Liver (tissue), 9 donors: ENCODE measurements around the gene TMUB1. TPM values are rescaled to one million over a fixed set of nuclear protein-coding genes. Genes with fewer than 3 reads are reported as not detected.
A peak's percentile ranks its signal among the peaks of the same experiment; 100 is the strongest.

Experiments
- DNase-seq: peaks from one replicate; pipeline ENCODE4 v3.0.0-alpha.2; 2017; ENCODE audit warnings: low spot score
- H3K27ac ChIP-seq, 2 donors: one replicate each; pipeline ENCODE4 v1.7.0; 2013; ENCODE audit warnings: inconsistent platforms in 2 of 2, low read length in 2 of 2, control low read depth in 1 of 2, low read depth in 1 of 2, mild to moderate bottlenecking in 1 of 2
- H3K27me3 ChIP-seq, 4 donors: one replicate each; pipeline versions ENCODE4 v1.6.1 to v1.7.0; 2013; ENCODE audit warnings: low read length in 3 of 4, inconsistent platforms in 1 of 4, mild to moderate bottlenecking in 1 of 4, moderate library complexity in 1 of 4; ENCODE audit not compliant: control insufficient read depth in 4 of 4, insufficient read depth in 4 of 4
- H3K36me3 ChIP-seq, 4 donors: one replicate each; pipeline versions ENCODE4 v1.6.1 to v1.7.0; 2013; ENCODE audit warnings: low read length in 3 of 4, mild to moderate bottlenecking in 3 of 4, low read depth in 1 of 4, moderate library complexity in 1 of 4; ENCODE audit not compliant: control insufficient read depth in 4 of 4, insufficient read depth in 3 of 4
- H3K4me1 ChIP-seq, 4 donors: one replicate each; pipeline versions ENCODE4 v1.6.1 to v1.7.0; 2013; ENCODE audit warnings: low read length in 3 of 4, mild to moderate bottlenecking in 3 of 4, moderate library complexity in 1 of 4; ENCODE audit not compliant: control insufficient read depth in 4 of 4, insufficient read depth in 4 of 4
- H3K4me3 ChIP-seq, 3 donors: one replicate each; pipeline versions ENCODE4 v1.6.1 to v1.7.0; 2013; ENCODE audit warnings: low read length in 3 of 3, control low read depth in 1 of 3, low read depth in 1 of 3, mild to moderate bottlenecking in 1 of 3
- H3K9ac ChIP-seq, 2 donors: one replicate each; pipeline ENCODE4 v1.7.0; 2013; ENCODE audit warnings: low read length in 2 of 2, mild to moderate bottlenecking in 2 of 2, moderate library complexity in 2 of 2, control low read depth in 1 of 2, low read depth in 1 of 2
- H3K9me3 ChIP-seq, 4 donors: one replicate each; pipeline versions ENCODE4 v1.6.1 to v1.7.0; 2013; ENCODE audit warnings: low read length in 3 of 4; ENCODE audit not compliant: control insufficient read depth in 4 of 4
- CTCF ChIP-seq: fragments of 150-350 bp; IDR thresholded peaks from 2 replicates; pipeline ENCODE4 v1.5.1; 2017; ENCODE audit warnings: improper control_type of control experiment, low read depth, low read length; ENCODE audit not compliant: missing input control
- FOXA1 ChIP-seq: IDR thresholded peaks from 2 replicates; pipeline ENCODE4 v1.6.1; 2016; ENCODE audit warnings: antibody characterized with exemption
- FOXA2 ChIP-seq: IDR thresholded peaks from 2 replicates; pipeline ENCODE4 v1.6.1; 2016; ENCODE audit warnings: antibody characterized with exemption
- GABPA ChIP-seq, 2 donors: IDR thresholded peaks in 1 of 2; conservative IDR thresholded peaks in 1 of 2; 2 replicates each; pipeline ENCODE4 v1.6.1; 2016; ENCODE audit warnings: antibody characterized with exemption in 2 of 2, mild to moderate bottlenecking in 1 of 2, moderate library complexity in 1 of 2
- HNF4A ChIP-seq, 2 donors: conservative IDR thresholded peaks; 2 replicates each; pipeline ENCODE4 v1.6.1; 2016; ENCODE audit warnings: antibody characterized with exemption in 2 of 2, mild to moderate bottlenecking in 2 of 2
- HNF4G ChIP-seq: IDR thresholded peaks from 2 replicates; pipeline ENCODE4 v1.6.1; 2016; ENCODE audit warnings: antibody characterized with exemption
- JUND ChIP-seq, 2 donors: IDR thresholded peaks; 2 replicates each; pipeline ENCODE4 v1.6.1; 2016; ENCODE audit warnings: antibody characterized with exemption in 2 of 2
- NR2F2 ChIP-seq: IDR thresholded peaks from 2 replicates; pipeline ENCODE4 v1.6.1; 2016; ENCODE audit warnings: antibody characterized with exemption
- RAD21 ChIP-seq, 2 donors: IDR thresholded peaks; 2 replicates each; pipeline ENCODE4 v1.6.1; 2016; ENCODE audit warnings: antibody characterized with exemption in 2 of 2, mild to moderate bottlenecking in 2 of 2
- REST ChIP-seq: IDR thresholded peaks from 2 replicates; pipeline ENCODE4 v1.6.1; 2016; ENCODE audit warnings: antibody characterized with exemption, mild to moderate bottlenecking
- SP1 ChIP-seq: IDR thresholded peaks from 2 replicates; pipeline ENCODE4 v1.6.1; 2018; ENCODE audit warnings: antibody characterized with exemption, mild to moderate bottlenecking
- WGBS: extraction: QIAGEN DNeasy Blood & Tissue Kit; methylation state at CpG from one replicate; pipeline ENCODE4 v1.1.7; 2013; 5-methylcytosine and 5-hydroxymethylcytosine counted together
- polyA plus RNA-seq, 2 donors: library from polyadenylated mRNA; stranded (reverse) in 1 of 2; unstranded in 1 of 2; fragments of 200-250 nt in 1 of 2; fragments of >200 nt in 1 of 2; fragmentation: Nextera tagmentation in 1 of 2; extraction: Ambion mirVana in 1 of 2; gene quantifications; one replicate each; pipeline versions ENCODE4 v1.2.1 to v1.2.3, GENCODE V29; 2013 to 2015
- total RNA-seq, 2 donors: library from RNA; depleted of rRNA; stranded (reverse); fragments of >200 nt; gene quantifications; one replicate each; pipeline ENCODE4 v1.2.3, GENCODE V29; 2014
- donor health status: healthy.
- donor health status: healthy.
- donor health status: healthy.
- donor health status: healthy.
- donor health status: healthy.

TMUB1 gene
- total and polyA plus RNA-seq, 4 donors, result 15.1 to 51.7 (median 30.5) TPM

- Histone ChIP-seq H3K36me3 (peaks cover 0 to 2% (median 0%) of the 10 kb centered on the region in 4 donors), H3K27me3 (no peaks in the 10 kb centered on the region), H3K9me3 (no peaks in the 10 kb centered on the region), H3K27ac (no peak overlapping the region), H3K4me1 (peaks cover 10 to 42% (median 30%) of the 10 kb centered on the region in 4 donors), H3K9ac (no peak overlapping the region), H3K4me3 (no peak overlapping the region)
- no peak for DNase-seq
- TF ChIP-seq REST, result no peak
- TF ChIP-seq FOXA1, result no peak
- no peak for TF ChIP-seq FOXA2
- no peak for TF ChIP-seq SP1
- TF ChIP-seq GABPA (IDR thresholded peaks at IDR 0.05 in 1 of 2, conservative IDR thresholded peaks at IDR 0.05 in 1 of 2), result no peak
- TF ChIP-seq RAD21 (IDR thresholded peaks at IDR 0.05), result peak in 1 of 2 donors; percentile 42
- TF ChIP-seq NR2F2, result peak; percentile 90
- peak; percentile 25 for TF ChIP-seq CTCF
- TF ChIP-seq HNF4A (conservative IDR thresholded peaks at IDR 0.05), result no peak
- no peak for TF ChIP-seq HNF4G
- 55% methylated on average over 6 of the region's 6 CpGs for WGBS
Measured at GRCh38 chr7:151091431-151091830, 8.1 kb upstream of the TMUB1 start.

DNA sequence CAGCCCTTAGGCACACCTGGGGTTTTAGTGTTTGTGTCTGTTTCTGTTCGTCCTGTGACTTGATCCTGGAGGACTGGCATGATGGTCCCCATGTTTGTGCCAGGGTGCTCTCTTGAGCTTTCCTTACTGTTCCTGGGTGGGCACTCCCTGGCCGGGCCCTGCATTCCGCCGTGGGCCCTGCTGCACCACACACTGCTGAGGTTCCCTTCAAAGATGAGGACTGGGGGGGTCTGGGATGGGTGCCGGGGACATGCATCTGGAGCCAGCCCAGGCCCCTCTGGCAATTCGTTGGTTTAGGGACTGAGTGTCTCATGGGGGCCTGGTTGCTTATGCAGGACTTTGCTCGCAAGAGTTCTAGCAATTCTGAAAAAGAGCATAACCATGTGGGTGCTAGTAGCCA lies 7.7 kb upstream of the TMUB1 start:
- Histone ChIP-seq H3K36me3 (peaks cover 0 to 2% (median 0%) of the 10 kb centered on the region in 4 donors), H3K4me1 (peaks cover 10 to 42% (median 30%) of the 10 kb centered on the region in 4 donors), H3K4me3 (no peak overlapping the region), H3K27ac (no peak overlapping the region), H3K9ac (no peak overlapping the region), H3K9me3 (no peaks in the 10 kb centered on the region), H3K27me3 (no peaks in the 10 kb centered on the region)
- DNase-seq, result no peak
- 93% methylated on average over 7 of the region's 7 CpGs for WGBS
- TF ChIP-seq JUND (IDR thresholded peaks at IDR 0.05) (no peak), SP1 (no peak), RAD21 (IDR thresholded peaks at IDR 0.05) (no peak)

DNA sequence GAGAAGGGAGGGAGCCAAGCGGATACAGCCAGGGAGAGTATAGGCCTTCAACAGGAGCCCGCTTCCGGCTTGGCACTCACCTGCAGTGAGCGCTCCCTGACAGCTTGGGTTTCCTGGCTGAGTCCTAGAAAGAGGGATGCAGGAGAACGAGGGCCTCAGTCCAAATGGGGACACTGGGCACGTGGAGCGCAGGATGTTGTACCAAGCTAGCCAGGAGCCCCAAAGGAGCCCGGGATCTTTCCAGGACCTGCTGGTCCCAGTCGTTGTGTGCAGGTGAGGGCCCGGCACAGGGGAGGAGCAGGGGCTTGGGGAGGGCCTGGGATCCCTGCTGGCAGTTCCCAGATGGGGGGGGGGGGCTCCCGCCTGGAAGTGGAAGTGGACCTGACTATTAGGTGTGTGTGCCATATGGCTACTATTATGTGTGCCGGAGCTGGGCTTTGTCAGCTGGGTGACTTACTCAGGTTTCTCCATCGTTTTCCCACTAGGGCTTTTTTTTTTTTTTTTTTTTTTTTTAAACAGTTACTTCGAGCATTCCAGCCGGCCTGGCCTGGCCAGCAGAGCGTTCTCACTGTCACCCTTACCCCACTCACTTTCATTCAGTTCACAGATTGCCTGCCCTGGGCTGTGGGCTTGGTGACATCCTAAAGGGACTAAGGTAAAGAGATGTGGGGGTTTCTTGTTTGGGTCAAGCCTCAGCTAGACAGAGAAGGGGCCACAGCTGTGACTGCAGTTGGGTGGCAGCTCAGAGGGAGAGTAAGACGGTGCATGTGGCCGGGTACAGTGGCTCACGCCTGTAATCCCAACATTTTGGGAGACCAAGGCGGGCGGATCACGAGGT lies 6.8 kb upstream of the TMUB1 start:
- H3K27ac ChIP-seq, result peak overlapping the region; percentile 81 to 93
- H3K9ac ChIP-seq, result peak overlapping the region in 1 of 2 donors; percentile 23
- H3K4me3 ChIP-seq, result no peak overlapping the region
- H3K9me3 ChIP-seq, result no peaks in the 10 kb centered on the region
- TF ChIP-seq FOXA2, result no peak
- DNase-seq, result no peak
- no peaks in the 10 kb centered on the region for H3K27me3 ChIP-seq
- H3K4me1 ChIP-seq, result peaks cover 10 to 51% (median 37%) of the 10 kb centered on the region in 4 donors
- peaks cover 0 to 2% (median 0%) of the 10 kb centered on the region in 4 donors for H3K36me3 ChIP-seq
- whole genome bisulfite sequencing, result 83% methylated on average over 22 of the region's 22 CpGs
